Mucosa of descending colon (tissue), 3 donors: ENCODE measurements around the gene JMJD1C. TPM values are rescaled to one million over a fixed set of nuclear protein-coding genes. Genes with fewer than 3 reads are reported as not detected.

ENCODE experiments used
- ATAC-seq: fragments of 200-7000 bp; cut with Tn5 transposase; one replicate; pipeline ENCODE4 v1.9.1; 2020; ENCODE audit warnings: mild to moderate bottlenecking, moderate library complexity
- DNase-seq, 3 donors: peaks; one replicate each; pipeline ENCODE4 v3.0.0-alpha.2; 2020
- H3K36me3 ChIP-seq: fragments of 200-600 bp; one replicate; pipeline ENCODE4 v1.8.0; 2021; ENCODE audit warnings: low read depth, mild to moderate bottlenecking
- H3K4me1 ChIP-seq: fragments of 200-600 bp; one replicate; pipeline ENCODE4 v1.8.0; 2021; ENCODE audit warnings: low read depth, mild to moderate bottlenecking
- H3K4me3 ChIP-seq: fragments of 200-600 bp; one replicate; pipeline ENCODE4 v1.8.0; 2021; ENCODE audit warnings: mild to moderate bottlenecking
- H3K9me3 ChIP-seq: fragments of 200-600 bp; one replicate; pipeline ENCODE4 v1.8.0; 2021; ENCODE audit warnings: mild to moderate bottlenecking
- CTCF ChIP-seq: fragments of 200-600 bp; IDR thresholded peaks from one replicate; pipeline ENCODE4 v1.8.0; 2022; ENCODE audit warnings: antibody characterized with exemption, mild to moderate bottlenecking
- intact Hi-C, 2 donors: fragments of 100-400 bp; cut with DNase I in 1 of 2; cut with micrococcal nuclease in 1 of 2; formaldehyde crosslinking; loops; one replicate each; pipeline versions ENCODE4 v1.11.0 to v1.11.1; 2022; cut with DNase I, micrococcal nuclease
- total RNA-seq, 3 donors: library from RNA; stranded (reverse); fragmentation: NEBNext Ultra II Directional in 2 of 3; extraction: Animal tissue kit (Norgen Biotek cat#: 25700) in 2 of 3; gene quantifications; one replicate each; pipeline versions ENCODE4 v1.2.1 to v1.2.4, GENCODE V29; 2021 to 2023
- donor health status: DM: no; HTN: no; CAD: no; lungs with moderate emphysema.
- donor health status: DM: no; HTN: no; CAD: no.
- donor health status: DM: no; HTN: yes; CAD: no.

Gene JMJD1C
- total RNA-seq, 3 donors from 2014 or later, result 54.1 to 83.8 (median 82.1) TPM

- Histone ChIP-seq H3K4me3 (no peak overlapping the region), H3K36me3 (no peaks in the 10 kb centered on the region), H3K9me3 (no peaks in the 10 kb centered on the region), H3K4me1 (no peaks in the 10 kb centered on the region)
- no peak for ATAC-seq
- no peak for TF ChIP-seq CTCF
- no peak for DNase-seq
- intact Hi-C loops, result no loop called here
Observed at GRCh38 chr10:63331586-63331985, 134.2 kb downstream of the JMJD1C start.

DNA sequence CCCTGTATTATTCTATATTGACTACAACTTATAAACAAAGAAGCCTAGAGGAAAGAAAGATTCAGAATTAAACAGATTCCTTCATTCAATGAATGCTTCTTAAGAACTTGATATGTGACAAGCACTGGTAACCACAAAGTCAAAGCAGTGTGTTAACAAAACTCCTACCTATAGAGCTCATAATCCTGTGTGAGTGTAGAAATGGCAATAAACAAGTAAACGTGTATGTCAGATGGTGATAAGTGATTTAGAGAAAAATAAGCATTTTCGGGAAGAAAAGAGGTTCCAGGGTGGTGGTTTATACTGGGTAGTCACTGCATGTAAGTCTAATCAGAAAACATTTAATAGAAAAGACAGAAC is 141.3 kb downstream of the JMJD1C start:
- no peaks in the 10 kb centered on the region for H3K4me1 ChIP-seq
- DNase-seq (no peak), ATAC-seq (no peak)
- no peak for TF ChIP-seq CTCF
- H3K9me3 ChIP-seq, result no peaks in the 10 kb centered on the region
- H3K4me3 ChIP-seq, result no peak overlapping the region
- intact Hi-C loops, result no loop called here
- no peaks in the 10 kb centered on the region for H3K36me3 ChIP-seq

DNA sequence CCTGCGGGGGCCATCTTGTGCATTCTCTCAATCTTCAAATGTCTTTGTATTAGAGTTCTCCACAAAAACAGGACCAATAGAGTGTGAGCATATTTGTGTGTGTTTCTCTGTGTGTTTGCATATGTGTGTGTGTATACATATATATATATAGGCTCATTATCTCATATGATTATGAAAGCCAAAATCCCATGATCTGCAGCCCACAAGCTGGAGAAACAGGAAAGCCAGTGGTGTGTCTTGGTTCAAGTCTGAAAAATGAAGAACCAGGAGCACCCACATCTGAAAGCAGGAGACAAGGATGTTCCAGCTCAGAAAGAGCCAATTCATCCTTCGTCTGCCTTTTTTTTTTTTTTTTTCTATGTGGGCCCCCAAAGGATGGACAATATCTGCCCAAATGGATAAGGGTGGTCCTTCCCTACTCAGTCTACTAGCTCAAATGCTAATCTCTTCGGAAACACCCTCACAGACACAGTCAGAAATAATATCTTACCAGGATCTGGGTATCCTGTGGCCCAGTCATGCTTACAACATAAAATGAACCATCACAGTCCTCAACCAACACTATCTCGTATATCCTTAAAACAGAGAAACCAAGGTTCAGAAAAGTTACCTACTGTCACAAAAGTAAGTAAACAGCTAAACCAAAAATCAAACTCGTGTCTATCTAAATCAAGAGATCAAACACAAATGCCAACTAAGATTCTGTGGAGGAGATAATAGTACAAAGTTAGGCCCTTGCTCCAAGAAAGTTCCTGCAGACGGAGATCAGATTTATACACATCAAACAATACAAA is 141.9 kb downstream of the JMJD1C start:
- Histone ChIP-seq H3K9me3 (no peaks in the 10 kb centered on the region), H3K4me3 (no peak overlapping the region), H3K36me3 (no peaks in the 10 kb centered on the region), H3K4me1 (no peaks in the 10 kb centered on the region)
- intact Hi-C loops, result no loop called here
- TF ChIP-seq CTCF, result no peak
- DNase-seq (no peak), ATAC-seq (no peak)

GRCh38 chr10:63320683-63321082 is 145.1 kb downstream of the JMJD1C start:
- intact Hi-C loops, result no loop called here

GRCh38 chr10:63319231-63319630 is 146.5 kb downstream of the JMJD1C start:
- DNase-seq, result no peak
- Histone ChIP-seq H3K4me1 (no peaks in the 10 kb centered on the region), H3K36me3 (no peaks in the 10 kb centered on the region), H3K9me3 (no peaks in the 10 kb centered on the region), H3K4me3 (no peak overlapping the region)
- ATAC-seq, result no peak
- intact Hi-C loops, result no loop called here
- TF ChIP-seq CTCF, result no peak

More at GRCh38 chr10:63320683-63321082, 145.1 kb downstream of the JMJD1C start:
- no peak for DNase-seq
- TF ChIP-seq CTCF, result no peak
- H3K9me3 ChIP-seq, result no peaks in the 10 kb centered on the region
- ATAC-seq, result no peak
- H3K36me3 ChIP-seq, result no peaks in the 10 kb centered on the region
- no peaks in the 10 kb centered on the region for H3K4me1 ChIP-seq
- H3K4me3 ChIP-seq, result no peak overlapping the region
